Keratinocyte (primary cell): ENCODE data around the gene NELL1.

Source experiments
- CTCF ChIP-seq, 3 experiments: IDR thresholded peaks in 1 of 3; conservative IDR thresholded peaks in 1 of 3; optimal IDR thresholded peaks in 1 of 3; 2 replicates in 2 of 3; 3 replicates in 1 of 3; pipeline versions ENCODE3 to v1.5.1; 2011; ENCODE audit warnings: low read length in 3 of 3, mild to moderate bottlenecking in 3 of 3, moderate library complexity in 2 of 3, control low read depth in 1 of 3, inconsistent platforms in 1 of 3; ENCODE audit not compliant: insufficient read depth in 2 of 3; ENCODE audit errors: extremely low read depth in 1 of 3
- EZH2 ChIP-seq: IDR thresholded peaks from one replicate; pipeline ENCODE4 v1.6.1; 2012; ENCODE audit warnings: inconsistent platforms, mild to moderate bottlenecking, low read length, moderate library complexity

GRCh38 chr11:20824773-20825172 lies 155.4 kb downstream of the NELL1 start:
- TF ChIP-seq CTCF (optimal IDR thresholded peaks at IDR 0.05 in 1 of 3, IDR thresholded peaks at IDR 0.05 in 1 of 3, conservative IDR thresholded peaks at IDR 0.05 in 1 of 3; ENCODE audit: extremely low read depth in 1 of 3, insufficient read depth in 2 of 3, low read length in 3 of 3): no peak
- no peak for TF ChIP-seq EZH2
